HFFc6 (cell line): Measurements from ENCODE around the gene ATXN10. TPM values are rescaled to one million over a fixed set of nuclear protein-coding genes. Genes with fewer than 3 reads are reported as not detected.

ENCODE experiments used
- DNase-seq: peaks from one replicate; pipeline ENCODE4 v3.0.0-alpha.2; 2018
- H3K27ac Mint-ChIP-seq: 2 replicates; pipeline ENCODE4 v1.8.0; 2020; ENCODE audit warnings: mild to moderate bottlenecking, mixed read lengths
- H3K27me3 Mint-ChIP-seq: 2 replicates; pipeline ENCODE4 v1.8.0; 2021; ENCODE audit warnings: mild to moderate bottlenecking, moderate library complexity, mixed read lengths; ENCODE audit not compliant: insufficient read depth
- H3K36me3 Mint-ChIP-seq: 2 replicates; pipeline ENCODE4 v1.8.0; 2021; ENCODE audit warnings: low read depth, mixed read lengths
- H3K4me1 Mint-ChIP-seq: 2 replicates; pipeline ENCODE4 v1.8.0; 2020; ENCODE audit warnings: low read depth, mixed read lengths
- H3K4me3 Mint-ChIP-seq: 2 replicates; pipeline ENCODE4 v1.8.0; 2020; ENCODE audit warnings: mild to moderate bottlenecking, moderate library complexity, mixed read lengths
- H3K9me3 Mint-ChIP-seq: 2 replicates; pipeline ENCODE4 v1.8.0; 2020; ENCODE audit warnings: mild to moderate bottlenecking, mixed read lengths
- CTCF ChIP-seq: fragments of 200-600 bp; sonication (generic); IDR thresholded peaks from 2 replicates; pipeline ENCODE4 v1.5.0; 2021; ENCODE audit warnings: antibody characterized with exemption, mild to moderate bottlenecking
- total RNA-seq, 6 experiments: library from RNA; stranded (reverse); fragmentation: NEBNext Ultra II Directional; extraction: Animal tissue kit (Norgen Biotek cat#: 25700); gene quantifications; 2 replicates in 1 of 6; 3 replicates in 5 of 6; pipeline ENCODE4 v1.2.3, GENCODE V29; 2021

Gene ATXN10
- total RNA-seq, 6 experiments from 2014 or later = 287 to 426 (median 370) TPM

DNA sequence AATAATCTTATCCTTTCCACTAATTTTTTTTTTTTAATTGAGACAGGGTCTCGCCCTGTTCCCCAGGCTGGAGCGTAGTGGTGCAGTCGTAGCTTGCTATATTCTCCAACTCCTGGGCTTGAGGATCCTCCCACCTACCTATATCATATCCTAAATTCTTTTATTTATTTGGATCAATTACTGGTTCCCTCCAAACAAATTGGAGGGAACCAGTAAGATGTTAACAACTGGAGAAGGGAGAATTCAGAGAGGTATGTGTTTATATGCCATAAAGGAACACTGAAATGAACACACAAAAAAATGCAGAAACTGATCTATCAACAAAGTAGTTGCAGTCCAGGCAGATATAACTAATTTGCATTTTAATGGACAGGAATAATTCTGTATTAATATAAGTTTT is 63.6 kb downstream of the ATXN10 start:
- H3K4me1 Mint-ChIP-seq = peaks cover 47% of the 10 kb centered on the region
- no peak overlapping the region for H3K27ac Mint-ChIP-seq
- no peak for DNase-seq
- no peaks in the 10 kb centered on the region for H3K27me3 Mint-ChIP-seq
- no peaks in the 10 kb centered on the region for H3K9me3 Mint-ChIP-seq
- H3K36me3 Mint-ChIP-seq = peaks cover 43% of the 10 kb centered on the region
- no peak for TF ChIP-seq CTCF
- H3K4me3 Mint-ChIP-seq = no peak overlapping the region

DNA sequence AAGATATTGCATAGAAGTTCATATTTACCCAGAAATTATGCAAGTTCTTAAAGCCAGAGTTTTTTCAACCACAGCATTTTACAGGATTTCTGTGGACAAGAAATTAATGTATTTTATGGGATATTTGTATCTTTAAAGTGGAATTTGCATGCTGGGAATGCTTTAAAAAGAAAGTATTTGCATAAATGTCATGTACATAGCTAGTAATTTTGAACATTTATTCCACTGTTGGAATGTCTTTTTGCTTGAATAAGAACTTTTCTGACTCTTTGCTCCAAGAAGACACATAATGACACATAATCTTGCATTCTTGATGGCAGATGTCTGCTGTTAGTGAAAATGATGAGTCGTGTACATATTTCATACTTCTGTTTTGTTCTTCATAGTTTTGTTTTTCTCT is 66.6 kb downstream of the ATXN10 start:
- H3K36me3 Mint-ChIP-seq = peaks cover 61% of the 10 kb centered on the region
- H3K27me3 Mint-ChIP-seq = no peaks in the 10 kb centered on the region
- H3K9me3 Mint-ChIP-seq = no peaks in the 10 kb centered on the region
- H3K4me3 Mint-ChIP-seq = peak overlapping the region; percentile 29
- H3K27ac Mint-ChIP-seq = peak overlapping the region; percentile 11; the same call in 1 of the 2 replicates
- TF ChIP-seq CTCF = no peak
- DNase-seq = peak; percentile 25
- H3K4me1 Mint-ChIP-seq = peaks cover 54% of the 10 kb centered on the region

DNA sequence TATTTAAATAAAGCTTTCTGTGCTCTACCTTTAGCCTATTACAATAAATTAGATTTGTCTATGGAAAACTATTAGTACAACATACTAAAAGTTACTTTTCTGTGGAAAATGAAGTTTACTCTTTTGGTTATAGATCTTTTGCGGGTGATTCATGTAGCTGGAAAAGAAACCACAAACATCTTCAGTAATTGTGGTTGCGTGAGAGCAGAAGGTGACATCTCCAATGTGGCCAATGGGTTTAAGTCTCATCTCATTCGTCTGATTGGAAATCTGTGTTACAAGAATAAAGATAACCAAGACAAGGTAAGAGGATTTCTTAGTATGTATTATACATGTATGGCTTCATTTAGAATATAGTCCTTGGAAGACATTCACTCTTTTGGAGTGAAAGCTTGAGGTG is 68.6 kb downstream of the ATXN10 start:
- TF ChIP-seq CTCF = no peak
- no peaks in the 10 kb centered on the region for H3K9me3 Mint-ChIP-seq
- peaks cover 74% of the 10 kb centered on the region for H3K4me1 Mint-ChIP-seq
- H3K27me3 Mint-ChIP-seq = no peaks in the 10 kb centered on the region
- H3K4me3 Mint-ChIP-seq = no peak overlapping the region
- H3K36me3 Mint-ChIP-seq = peaks cover 82% of the 10 kb centered on the region
- 0 out of 2 replicates have a peak overlapping the region, but pooled peaks have one; percentile 4 for H3K27ac Mint-ChIP-seq
- DNase-seq = no peak

GRCh38 chr22:45742866-45743450 is 71.3 kb downstream of the ATXN10 start:
- Mint-ChIP-seq H3K27me3 (peaks cover 2% of the 10 kb centered on the region; the same call in 1 of the 2 replicates), H3K9me3 (no peaks in the 10 kb centered on the region), H3K36me3 (peaks cover 83% of the 10 kb centered on the region), H3K27ac (peak overlapping the region; percentile 51), H3K4me1 (peaks cover 69% of the 10 kb centered on the region), H3K4me3 (peak overlapping the region; percentile 27)
- no peak for TF ChIP-seq CTCF
- DNase-seq = no peak

DNA sequence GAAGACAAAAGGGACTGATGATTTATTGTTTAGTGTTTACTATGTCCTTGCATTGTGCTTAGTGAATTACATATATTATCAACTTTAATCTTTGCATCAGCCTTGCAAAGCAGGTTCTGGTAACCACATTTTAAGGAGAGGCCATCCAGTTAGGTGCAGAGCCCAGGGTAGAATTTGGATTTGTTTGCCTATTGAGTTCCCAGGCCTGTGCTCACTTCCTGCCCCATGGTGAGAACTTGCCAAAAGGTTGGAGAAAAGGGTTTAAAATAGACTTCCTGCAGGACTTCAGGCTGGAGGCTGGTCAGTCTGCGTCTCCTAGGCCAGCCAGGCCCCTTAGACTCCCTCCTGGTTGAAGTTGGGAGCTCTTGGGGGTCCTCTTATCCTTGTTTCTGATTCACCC is 72.1 kb downstream of the ATXN10 start:
- H3K4me1 Mint-ChIP-seq = peaks cover 62% of the 10 kb centered on the region
- H3K36me3 Mint-ChIP-seq = peaks cover 76% of the 10 kb centered on the region

More for the DNA sequence above, 72.1 kb downstream of the ATXN10 start:
- H3K4me3 Mint-ChIP-seq = peak overlapping the region; percentile 27
- no peak for TF ChIP-seq CTCF
- H3K27ac Mint-ChIP-seq = peak overlapping the region; percentile 51
- no peaks in the 10 kb centered on the region for H3K9me3 Mint-ChIP-seq
- H3K27me3 Mint-ChIP-seq = peaks cover 2% of the 10 kb centered on the region; the same call in 1 of the 2 replicates
- DNase-seq = no peak
